Measurements from ENCODE around the gene DDC. TPM values are rescaled to one million over a fixed set of nuclear protein-coding genes. Genes with fewer than 3 reads are reported as not detected.
A peak's percentile ranks its signal among the peaks of the same experiment; 100 is the strongest.
"Not testable (repeated sequence)": the region's sequence is repeated elsewhere in the genome, so short reads cannot be mapped to it uniquely, and the experiment has no call there.

The DDC gene
- total RNA-seq, 1 experiment from 2014 or later: not detected

DNA sequence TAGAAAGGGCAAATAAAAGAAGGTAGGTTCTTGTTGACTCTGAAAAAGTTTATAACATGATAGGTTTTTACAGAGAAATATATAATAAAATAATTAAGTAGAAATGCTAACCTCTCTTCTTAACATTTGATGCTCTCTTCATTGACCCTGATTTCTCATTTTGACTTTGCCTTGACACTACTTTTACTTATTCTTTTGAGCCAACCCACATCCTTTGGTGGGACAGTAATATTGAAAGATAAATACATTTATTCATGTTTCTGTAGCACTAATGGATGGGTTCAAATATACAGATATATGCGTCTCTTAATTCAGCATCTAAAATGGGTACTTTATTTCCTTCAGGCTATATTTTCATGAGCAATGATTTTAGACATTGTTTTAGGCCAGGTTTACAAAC lies 34.4 kb downstream of the DDC start:
- 0 out of 2 replicates have a peak overlapping the region, but pooled peaks have one; percentile 34 for H2AFZ ChIP-seq
- intact Hi-C loops (cut with micrococcal nuclease; ENCODE audit: unreplicated experiment): loop anchor here (1.0 to 10.0 kb wide), 6 partner anchors 62 to 814 kb away; partner anchors contain the start of gene COBL
- H3K9me3 ChIP-seq (ENCODE audit: insufficient read depth, low read depth): no peaks in the 10 kb centered on the region
- H3K36me3 ChIP-seq (ENCODE audit: low read depth): no peaks in the 10 kb centered on the region
- peak overlapping the region; percentile 76 for H3K27ac ChIP-seq
- H3K9me2 ChIP-seq (ENCODE audit: insufficient read depth): no peaks in the 10 kb centered on the region
- peak overlapping the region; percentile 2; the same call in 1 of the 2 replicates for H3K4me3 ChIP-seq
- ChIA-PET POLR2A (ENCODE audit: unreplicated experiment) (interaction anchor here (0.7 kb wide), 1 partner anchor 54 kb away, joined by 3 read pairs; no protein-coding TSS in a partner anchor), CTCF (interaction anchor here (1.7 kb wide), 1 partner anchor 63 kb away, joined by 6 read pairs; no protein-coding TSS in a partner anchor)
- H3K79me2 ChIP-seq (ENCODE audit: low read depth): no peaks in the 10 kb centered on the region
- BruUV-seq (replicated peaks): no TSS peak
- DNase-seq: no peak
- H3K4me1 ChIP-seq (replicated peaks; ENCODE audit: insufficient read depth): peaks cover 47% of the 10 kb centered on the region
- H4K20me1 ChIP-seq (ENCODE audit: insufficient read depth): no peaks in the 10 kb centered on the region
- H3F3A ChIP-seq (ENCODE audit: insufficient read depth, low read depth): peaks cover 33% of the 10 kb centered on the region
- H3K4me2 ChIP-seq: peak overlapping the region; percentile 68
- H3K27me3 ChIP-seq (ENCODE audit: insufficient read depth, low read depth): no peaks in the 10 kb centered on the region
- no peak for TF ChIP-seq EZH2 (IDR thresholded peaks at IDR 0.05; ENCODE audit: low read depth)
- TF ChIP-seq, protein P1, sequence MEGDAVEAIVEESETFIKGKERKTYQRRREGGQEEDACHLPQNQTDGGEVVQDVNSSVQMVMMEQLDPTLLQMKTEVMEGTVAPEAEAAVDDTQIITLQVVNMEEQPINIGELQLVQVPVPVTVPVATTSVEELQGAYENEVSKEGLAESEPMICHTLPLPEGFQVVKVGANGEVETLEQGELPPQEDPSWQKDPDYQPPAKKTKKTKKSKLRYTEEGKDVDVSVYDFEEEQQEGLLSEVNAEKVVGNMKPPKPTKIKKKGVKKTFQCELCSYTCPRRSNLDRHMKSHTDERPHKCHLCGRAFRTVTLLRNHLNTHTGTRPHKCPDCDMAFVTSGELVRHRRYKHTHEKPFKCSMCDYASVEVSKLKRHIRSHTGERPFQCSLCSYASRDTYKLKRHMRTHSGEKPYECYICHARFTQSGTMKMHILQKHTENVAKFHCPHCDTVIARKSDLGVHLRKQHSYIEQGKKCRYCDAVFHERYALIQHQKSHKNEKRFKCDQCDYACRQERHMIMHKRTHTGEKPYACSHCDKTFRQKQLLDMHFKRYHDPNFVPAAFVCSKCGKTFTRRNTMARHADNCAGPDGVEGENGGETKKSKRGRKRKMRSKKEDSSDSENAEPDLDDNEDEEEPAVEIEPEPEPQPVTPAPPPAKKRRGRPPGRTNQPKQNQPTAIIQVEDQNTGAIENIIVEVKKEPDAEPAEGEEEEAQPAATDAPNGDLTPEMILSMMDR (conservative IDR thresholded peaks at IDR 0.05): no peak

DNA sequence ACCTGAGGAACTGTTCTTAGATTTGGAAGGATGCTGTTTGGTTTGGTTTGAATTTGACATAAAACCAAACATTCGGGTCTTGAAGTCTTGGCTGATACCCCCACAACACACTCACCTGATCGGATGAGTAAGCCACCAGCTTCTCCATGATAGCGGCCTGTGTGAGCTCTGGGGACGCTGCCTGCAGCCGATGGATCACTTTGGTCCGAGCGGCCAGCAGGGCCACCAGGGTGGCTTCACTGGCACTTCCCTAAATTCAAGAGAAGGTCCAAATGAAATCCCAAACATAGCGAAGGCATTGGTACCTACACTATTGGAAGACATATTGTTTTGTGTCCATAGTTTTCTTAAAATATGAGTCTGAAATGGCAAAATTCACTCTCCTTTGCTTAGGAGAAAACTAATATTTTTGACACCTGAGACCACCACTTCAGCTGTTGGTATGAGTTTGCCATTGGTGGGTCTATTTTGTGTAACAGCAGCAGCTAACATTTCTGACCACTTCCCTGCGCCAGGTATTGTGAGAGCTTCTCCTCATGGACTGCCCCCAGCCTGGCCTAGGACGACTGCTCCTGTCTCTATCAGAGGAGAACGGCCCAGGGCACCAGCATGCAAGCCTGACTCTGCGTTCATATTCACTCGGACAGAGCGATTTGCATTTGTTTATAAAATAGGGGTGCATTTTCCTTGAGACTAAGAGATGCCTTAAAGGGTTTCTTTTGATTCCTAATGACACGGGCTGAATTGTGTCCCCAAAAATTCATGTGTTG lies 35.9 kb downstream of the DDC start:
- Histone ChIP-seq H3K9me2 (ENCODE audit: insufficient read depth) (no peaks in the 10 kb centered on the region), H3K36me3 (ENCODE audit: low read depth) (no peaks in the 10 kb centered on the region), H3K27ac (no peak overlapping the region), H2AFZ (no peak overlapping the region), H3K9me3 (ENCODE audit: insufficient read depth, low read depth) (no peaks in the 10 kb centered on the region), H3K79me2 (ENCODE audit: low read depth) (no peaks in the 10 kb centered on the region), H3K4me3 (no peak overlapping the region), H3F3A (ENCODE audit: insufficient read depth, low read depth) (peaks cover 21% of the 10 kb centered on the region), H3K27me3 (ENCODE audit: insufficient read depth, low read depth) (no peaks in the 10 kb centered on the region), H3K4me1 (replicated peaks; ENCODE audit: insufficient read depth) (peaks cover 34% of the 10 kb centered on the region), H4K20me1 (ENCODE audit: insufficient read depth) (no peaks in the 10 kb centered on the region), H3K4me2 (no peak overlapping the region)
- BruUV-seq (replicated peaks): no TSS peak
- TF ChIP-seq, protein P1 (conservative IDR thresholded peaks at IDR 0.05): no peak
- no peak for TF ChIP-seq EZH2 (IDR thresholded peaks at IDR 0.05; ENCODE audit: low read depth)
- no peak for DNase-seq
- POLR2A ChIA-PET (ENCODE audit: unreplicated experiment): no interaction called here
- intact Hi-C loops (cut with micrococcal nuclease; ENCODE audit: unreplicated experiment): no loop called here
- CTCF ChIA-PET: no interaction called here

DNA sequence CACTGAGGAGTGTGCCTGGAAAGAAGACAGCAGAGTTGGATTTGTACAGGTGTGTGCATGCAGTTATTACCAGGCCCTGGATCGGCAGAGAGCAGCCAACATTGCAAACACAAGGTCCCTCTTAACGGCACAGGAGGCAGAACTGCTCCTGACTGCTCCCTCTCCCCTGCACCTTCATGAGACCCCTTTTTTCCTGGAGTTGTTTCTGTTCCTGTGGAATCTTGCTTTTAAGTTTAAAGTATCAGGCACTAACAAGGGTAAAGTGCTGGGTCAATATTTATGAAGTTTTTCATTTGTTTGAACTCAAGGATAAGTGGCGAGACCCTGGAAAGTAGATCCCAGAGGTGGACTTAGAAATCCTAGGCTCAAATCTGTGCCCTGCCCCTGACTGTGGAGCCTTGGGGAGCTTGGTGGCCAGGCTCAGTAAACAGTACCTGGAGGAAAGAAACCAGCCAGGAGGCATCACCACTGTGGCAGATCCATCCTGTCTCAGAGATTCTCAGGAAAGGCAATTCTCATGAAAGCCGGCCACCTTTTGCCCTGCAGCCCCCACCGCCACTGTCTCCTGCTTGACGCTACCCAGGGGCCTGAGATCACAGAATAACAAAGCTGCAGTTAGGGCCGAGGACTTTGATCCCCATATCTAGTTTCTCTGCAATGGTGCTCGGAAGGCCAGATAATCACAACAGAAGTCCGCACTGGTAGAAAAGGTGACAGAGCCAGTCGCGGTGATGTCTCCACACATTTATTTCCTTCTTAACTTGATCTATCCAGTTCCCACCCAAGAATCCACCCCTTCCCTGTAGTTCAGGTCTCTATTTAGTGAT lies 36.7 kb downstream of the DDC start:
- Histone ChIP-seq H3K36me3 (ENCODE audit: low read depth) (no peaks in the 10 kb centered on the region), H3K27ac (no peak overlapping the region), H3K4me2 (no peak overlapping the region), H3K4me3 (no peak overlapping the region), H3K9me3 (ENCODE audit: insufficient read depth, low read depth) (no peaks in the 10 kb centered on the region), H3F3A (ENCODE audit: insufficient read depth, low read depth) (peaks cover 15% of the 10 kb centered on the region), H3K9me2 (ENCODE audit: insufficient read depth) (no peaks in the 10 kb centered on the region), H3K79me2 (ENCODE audit: low read depth) (no peaks in the 10 kb centered on the region), H3K4me1 (replicated peaks; ENCODE audit: insufficient read depth) (peaks cover 26% of the 10 kb centered on the region), H2AFZ (no peak overlapping the region), H4K20me1 (ENCODE audit: insufficient read depth) (no peaks in the 10 kb centered on the region), H3K27me3 (ENCODE audit: insufficient read depth, low read depth) (no peaks in the 10 kb centered on the region)
- CTCF ChIA-PET: interaction anchor here (0.5 to 0.6 kb wide), 2 partner anchors 32 to 113 kb away, joined by 3 read pairs; no protein-coding TSS in a partner anchor
- no TSS peak for BruUV-seq (replicated peaks)
- TF ChIP-seq, protein P1 (conservative IDR thresholded peaks at IDR 0.05): no peak
- TF ChIP-seq EZH2 (IDR thresholded peaks at IDR 0.05; ENCODE audit: low read depth): no peak
- DNase-seq: no peak
- intact Hi-C loops (cut with micrococcal nuclease; ENCODE audit: unreplicated experiment): no loop called here
- POLR2A ChIA-PET (ENCODE audit: unreplicated experiment): no interaction called here

DNA sequence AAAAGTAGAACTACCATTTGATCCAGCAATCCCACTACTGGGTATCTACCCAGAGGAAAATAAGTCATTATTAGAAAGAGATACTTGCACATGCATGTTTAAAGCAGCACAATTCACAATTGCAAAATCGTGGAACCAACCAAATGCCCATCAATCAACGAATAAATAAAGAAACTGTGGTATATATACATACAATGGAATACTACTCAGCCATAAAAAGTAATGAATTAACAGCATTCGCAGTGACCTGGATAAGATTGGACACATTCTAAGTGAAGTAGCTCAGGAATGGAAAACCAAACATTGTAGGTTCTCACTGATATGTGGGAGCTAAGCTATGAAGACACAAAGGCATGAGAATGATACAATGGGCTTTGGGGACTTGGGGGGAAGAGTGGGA lies 45.9 kb downstream of the DDC start:
- H3K27me3 ChIP-seq (ENCODE audit: insufficient read depth, low read depth); H3K27ac ChIP-seq; POLR2A ChIA-PET (ENCODE audit: unreplicated experiment); H4K20me1 ChIP-seq (ENCODE audit: insufficient read depth); H3F3A ChIP-seq (ENCODE audit: insufficient read depth, low read depth); H3K4me3 ChIP-seq; DNase-seq; CTCF ChIA-PET; H3K4me2 ChIP-seq; H2AFZ ChIP-seq; BruUV-seq (replicated peaks); H3K79me2 ChIP-seq (ENCODE audit: low read depth); H3K4me1 ChIP-seq (replicated peaks; ENCODE audit: insufficient read depth); H3K36me3 ChIP-seq (ENCODE audit: low read depth); H3K9me3 ChIP-seq (ENCODE audit: insufficient read depth, low read depth); intact Hi-C loops (cut with micrococcal nuclease; ENCODE audit: unreplicated experiment); H3K9me2 ChIP-seq (ENCODE audit: insufficient read depth): not testable (repeated sequence)

Measured in PC-9 (cell line).